Mesothelial cell of epicardium (in vitro differentiated cells): ENCODE results near the gene ARHGEF26. TPM values are rescaled to one million over a fixed set of nuclear protein-coding genes. Genes with fewer than 3 reads are reported as not detected.

Experiments
- DNase-seq, 2 experiments: peaks; one replicate each; pipeline ENCODE4 v3.0.0; 2021; ENCODE audit warnings: low spot score in 2 of 2; ENCODE audit not compliant: unreplicated experiment in 2 of 2
- H3K27ac Mint-ChIP-seq: 2 replicates; pipeline ENCODE4 v1.8.0; 2021; ENCODE audit warnings: mixed read lengths
- H3K27me3 Mint-ChIP-seq: 2 replicates; pipeline ENCODE4 v1.8.0; 2021; ENCODE audit warnings: low read depth, mixed read lengths
- H3K36me3 Mint-ChIP-seq: 2 replicates; pipeline ENCODE4 v1.8.0; 2021; ENCODE audit warnings: mixed read lengths
- H3K4me1 Mint-ChIP-seq: 2 replicates; pipeline ENCODE4 v1.8.0; 2021; ENCODE audit warnings: mixed read lengths
- H3K4me3 Mint-ChIP-seq: 2 replicates; pipeline ENCODE4 v1.8.0; 2021; ENCODE audit warnings: mild to moderate bottlenecking, moderate library complexity, mixed read lengths
- H3K9me3 Mint-ChIP-seq: 2 replicates; pipeline ENCODE4 v1.8.0; 2021; ENCODE audit warnings: mixed read lengths
- total RNA-seq: library from RNA; stranded (reverse); gene quantifications from 3 replicates; pipeline ENCODE4 v1.2.1, GENCODE V29; 2021
- TF ChIP-seq, protein P1 (sequence below): fragments of 200-600 bp; sonication (generic); IDR thresholded peaks from one replicate; pipeline ENCODE4 v1.5.0; 2021; ENCODE audit warnings: antibody characterized with exemption; ENCODE audit not compliant: unreplicated experiment

ARHGEF26 gene
- total RNA-seq, 1 donor from 2014 or later: 6.6 TPM

DNA sequence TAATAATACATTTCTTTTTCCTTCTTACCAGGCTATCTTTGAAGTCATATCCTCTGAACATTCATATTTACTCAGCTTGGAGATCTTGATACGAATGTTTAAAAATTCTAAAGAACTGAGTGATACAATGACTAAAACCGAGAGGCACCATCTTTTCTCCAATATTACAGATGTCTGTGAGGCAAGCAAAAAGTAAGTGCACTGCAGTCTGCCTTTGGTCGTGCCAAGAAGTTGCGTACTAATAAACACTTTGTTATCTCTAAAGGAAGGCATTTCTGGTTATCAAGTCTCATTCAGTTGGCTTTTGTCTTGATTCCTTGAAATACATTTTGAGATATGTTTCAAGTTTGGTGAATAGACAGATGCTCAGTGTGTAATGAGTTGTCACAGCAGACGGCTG, 31.6 kb downstream of the ARHGEF26 start:
- no peak for DNase-seq
- H3K4me1 Mint-ChIP-seq: peaks cover 11% of the 10 kb centered on the region
- no peaks in the 10 kb centered on the region for H3K27me3 Mint-ChIP-seq
- TF ChIP-seq, protein P1, sequence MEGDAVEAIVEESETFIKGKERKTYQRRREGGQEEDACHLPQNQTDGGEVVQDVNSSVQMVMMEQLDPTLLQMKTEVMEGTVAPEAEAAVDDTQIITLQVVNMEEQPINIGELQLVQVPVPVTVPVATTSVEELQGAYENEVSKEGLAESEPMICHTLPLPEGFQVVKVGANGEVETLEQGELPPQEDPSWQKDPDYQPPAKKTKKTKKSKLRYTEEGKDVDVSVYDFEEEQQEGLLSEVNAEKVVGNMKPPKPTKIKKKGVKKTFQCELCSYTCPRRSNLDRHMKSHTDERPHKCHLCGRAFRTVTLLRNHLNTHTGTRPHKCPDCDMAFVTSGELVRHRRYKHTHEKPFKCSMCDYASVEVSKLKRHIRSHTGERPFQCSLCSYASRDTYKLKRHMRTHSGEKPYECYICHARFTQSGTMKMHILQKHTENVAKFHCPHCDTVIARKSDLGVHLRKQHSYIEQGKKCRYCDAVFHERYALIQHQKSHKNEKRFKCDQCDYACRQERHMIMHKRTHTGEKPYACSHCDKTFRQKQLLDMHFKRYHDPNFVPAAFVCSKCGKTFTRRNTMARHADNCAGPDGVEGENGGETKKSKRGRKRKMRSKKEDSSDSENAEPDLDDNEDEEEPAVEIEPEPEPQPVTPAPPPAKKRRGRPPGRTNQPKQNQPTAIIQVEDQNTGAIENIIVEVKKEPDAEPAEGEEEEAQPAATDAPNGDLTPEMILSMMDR: no peak
- H3K4me3 Mint-ChIP-seq: no peak overlapping the region
- H3K36me3 Mint-ChIP-seq: no peaks in the 10 kb centered on the region
- no peaks in the 10 kb centered on the region for H3K9me3 Mint-ChIP-seq
- no peak overlapping the region for H3K27ac Mint-ChIP-seq

DNA sequence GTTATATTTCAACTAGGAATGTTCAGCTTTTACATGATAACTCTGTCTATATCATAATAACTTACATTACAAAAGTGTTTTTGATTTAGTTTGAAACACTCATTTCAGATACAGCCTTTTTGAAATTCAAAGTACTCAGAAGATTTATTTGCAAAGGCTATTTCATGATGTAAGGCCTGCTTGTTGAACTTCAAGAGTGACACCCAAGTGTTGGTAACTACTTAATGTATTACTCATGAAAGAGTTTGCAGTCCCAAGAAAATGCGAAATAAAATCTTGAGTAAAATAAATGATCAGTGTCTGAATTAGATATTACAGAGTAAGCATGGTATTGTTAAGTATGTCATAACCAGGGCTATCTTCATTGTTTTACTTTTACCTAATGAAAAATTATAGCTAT, 35.3 kb downstream of the ARHGEF26 start:
- TF ChIP-seq, protein P1: no peak
- H3K36me3 Mint-ChIP-seq: no peaks in the 10 kb centered on the region
- H3K4me1 Mint-ChIP-seq: peaks cover 8% of the 10 kb centered on the region
- no peaks in the 10 kb centered on the region for H3K9me3 Mint-ChIP-seq
- DNase-seq: no peak
- no peak overlapping the region for H3K27ac Mint-ChIP-seq
- no peak overlapping the region for H3K4me3 Mint-ChIP-seq
- H3K27me3 Mint-ChIP-seq: no peaks in the 10 kb centered on the region

DNA sequence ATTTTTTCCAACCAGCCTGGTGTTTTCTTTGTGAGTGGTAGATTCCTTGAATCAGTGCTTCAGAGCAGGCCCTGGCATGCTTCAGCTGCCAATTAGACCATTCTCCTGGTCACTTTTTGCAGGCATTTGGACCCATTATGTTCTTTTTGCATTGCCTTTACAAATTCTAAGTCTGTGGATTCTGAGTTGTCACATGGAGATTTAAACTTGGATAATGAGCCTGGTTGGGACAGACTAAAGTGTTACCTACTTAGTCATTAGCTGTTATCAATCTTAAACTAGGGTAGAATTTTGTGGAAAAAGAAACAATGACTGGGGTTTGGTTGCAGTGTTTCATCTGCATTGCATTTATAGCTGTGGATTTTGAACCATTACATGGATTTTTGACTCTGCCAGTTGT, 40.6 kb downstream of the ARHGEF26 start:
- no peaks in the 10 kb centered on the region for H3K36me3 Mint-ChIP-seq
- H3K4me1 Mint-ChIP-seq: peaks cover 10% of the 10 kb centered on the region
- H3K27me3 Mint-ChIP-seq: no peaks in the 10 kb centered on the region
- H3K27ac Mint-ChIP-seq: no peak overlapping the region
- DNase-seq: no peak
- H3K4me3 Mint-ChIP-seq: no peak overlapping the region
- H3K9me3 Mint-ChIP-seq: no peaks in the 10 kb centered on the region
- TF ChIP-seq, protein P1: no peak

DNA sequence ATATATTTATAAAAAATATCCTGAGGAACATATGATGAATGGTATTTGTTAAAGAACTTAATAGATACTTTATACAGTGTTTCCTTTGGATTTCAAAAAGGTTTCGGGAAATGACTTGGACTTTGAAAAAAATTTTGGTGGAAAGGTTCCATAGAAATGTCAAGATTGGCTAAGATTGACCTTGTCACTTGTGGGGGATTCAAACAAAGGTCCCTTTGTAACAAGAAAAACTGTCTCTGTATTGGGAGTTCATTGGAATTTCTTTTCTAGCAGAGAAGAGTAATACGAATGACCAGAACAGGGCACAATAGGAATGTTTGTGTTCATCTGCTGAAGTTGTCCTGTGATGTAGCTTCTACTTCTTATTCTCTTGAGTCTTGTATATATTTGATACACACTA, 43.2 kb downstream of the ARHGEF26 start:
- no peaks in the 10 kb centered on the region for H3K27me3 Mint-ChIP-seq
- no peaks in the 10 kb centered on the region for H3K9me3 Mint-ChIP-seq
- no peaks in the 10 kb centered on the region for H3K36me3 Mint-ChIP-seq
- no peak overlapping the region for H3K27ac Mint-ChIP-seq
- TF ChIP-seq, protein P1: no peak
- peaks cover 11% of the 10 kb centered on the region for H3K4me1 Mint-ChIP-seq
- no peak overlapping the region for H3K4me3 Mint-ChIP-seq
- no peak for DNase-seq

DNA sequence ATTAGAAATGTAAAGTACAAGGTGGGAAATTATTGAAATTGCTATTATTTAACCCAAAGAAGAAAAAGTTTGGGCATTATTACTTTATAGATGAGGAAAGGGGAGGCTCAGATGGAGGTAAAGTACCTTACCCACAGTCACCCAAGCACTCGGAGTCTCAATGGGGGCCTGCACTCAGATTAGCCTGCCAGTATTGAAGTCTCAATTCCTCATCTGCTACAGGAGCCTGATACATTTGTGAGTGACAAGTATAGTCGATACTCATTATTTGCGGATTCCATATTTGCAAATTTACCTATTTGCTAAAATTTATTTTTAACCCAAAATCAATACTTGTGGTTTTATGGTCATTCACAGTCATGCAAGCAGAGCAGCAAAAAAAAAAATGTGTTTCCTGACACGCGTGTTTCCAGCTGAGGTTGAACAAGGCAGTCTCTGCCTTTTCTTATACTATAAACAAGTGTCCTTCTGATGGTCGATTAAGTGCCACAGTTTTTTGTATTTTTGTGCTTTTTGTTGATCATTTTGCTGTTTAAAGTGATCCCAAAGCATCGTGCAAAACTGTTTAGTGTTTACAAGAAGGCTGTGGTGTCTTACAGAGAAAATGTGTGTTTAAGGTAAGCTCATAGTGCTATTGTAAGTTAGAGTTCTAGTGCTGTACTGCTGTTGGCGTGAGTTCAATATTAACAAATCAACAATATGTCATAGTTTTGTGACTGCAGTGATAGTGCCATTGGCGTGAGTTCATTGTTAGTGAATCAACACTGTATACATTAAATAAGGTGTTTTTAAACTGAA, 48.0 kb downstream of the ARHGEF26 start:
- Mint-ChIP-seq H3K4me3 (no peak overlapping the region), H3K36me3 (no peaks in the 10 kb centered on the region), H3K9me3 (no peaks in the 10 kb centered on the region), H3K27me3 (no peaks in the 10 kb centered on the region), H3K4me1 (peaks cover 6% of the 10 kb centered on the region), H3K27ac (no peak overlapping the region)
- DNase-seq: no peak
- TF ChIP-seq, protein P1: no peak
